Activated naive CD8-positive, alpha-beta T cell treated with anti-CD3 and anti-CD28 coated beads, Interleukin-2, amount 10 ng/mL, durations not matched to agents 7 days and 5 days (primary cell): Measurements from ENCODE around the gene GVQW3. TPM values are rescaled to one million over a fixed set of nuclear protein-coding genes. Genes with fewer than 3 reads are reported as not detected.
A peak's percentile ranks its signal among the peaks of the same experiment; 100 is the strongest.

ENCODE experiments used
- ATAC-seq: fragments of 150-1000 bp; cut with Tn5 transposase; one replicate; pipeline ENCODE4 v1.10.0; 2021; ENCODE audit warnings: low read depth, moderate library complexity
- POLR2A ChIA-PET: fragments of 350-600 bp; sonication (Branson Sonifier 250); formaldehyde crosslinking; loops from one replicate; lab custom pipeline; 2021; ENCODE audit warnings: antibody characterized with exemption; lab: Charles Lee
- DNase-seq: peaks from one replicate; pipeline ENCODE4 v3.0.0; 2021
- H3K27ac Mint-ChIP-seq: one replicate; pipeline ENCODE4 v1.8.0; 2022; ENCODE audit warnings: mild to moderate bottlenecking, mixed read lengths
- H3K27me3 Mint-ChIP-seq: one replicate; pipeline ENCODE4 v1.8.0; 2022; ENCODE audit warnings: mild to moderate bottlenecking, moderate library complexity, mixed read lengths
- H3K36me3 Mint-ChIP-seq: one replicate; pipeline ENCODE4 v1.8.0; 2021; ENCODE audit warnings: mild to moderate bottlenecking, mixed read lengths
- H3K4me1 Mint-ChIP-seq: one replicate; pipeline ENCODE4 v1.8.0; 2021; ENCODE audit warnings: mixed read lengths
- H3K4me3 Mint-ChIP-seq: one replicate; pipeline ENCODE4 v1.8.0; 2022; ENCODE audit warnings: mild to moderate bottlenecking, moderate library complexity, mixed read lengths
- H3K9me3 Mint-ChIP-seq: one replicate; pipeline ENCODE4 v1.8.0; 2021; ENCODE audit warnings: mixed read lengths
- total RNA-seq, 2 experiments: library from RNA; stranded (reverse); gene quantifications; one replicate each; pipeline ENCODE4 v1.2.3, GENCODE V29; 2021

Gene GVQW3
- total RNA-seq, 2 experiments from 2014 or later: 4.5 to 6.8 TPM

DNA sequence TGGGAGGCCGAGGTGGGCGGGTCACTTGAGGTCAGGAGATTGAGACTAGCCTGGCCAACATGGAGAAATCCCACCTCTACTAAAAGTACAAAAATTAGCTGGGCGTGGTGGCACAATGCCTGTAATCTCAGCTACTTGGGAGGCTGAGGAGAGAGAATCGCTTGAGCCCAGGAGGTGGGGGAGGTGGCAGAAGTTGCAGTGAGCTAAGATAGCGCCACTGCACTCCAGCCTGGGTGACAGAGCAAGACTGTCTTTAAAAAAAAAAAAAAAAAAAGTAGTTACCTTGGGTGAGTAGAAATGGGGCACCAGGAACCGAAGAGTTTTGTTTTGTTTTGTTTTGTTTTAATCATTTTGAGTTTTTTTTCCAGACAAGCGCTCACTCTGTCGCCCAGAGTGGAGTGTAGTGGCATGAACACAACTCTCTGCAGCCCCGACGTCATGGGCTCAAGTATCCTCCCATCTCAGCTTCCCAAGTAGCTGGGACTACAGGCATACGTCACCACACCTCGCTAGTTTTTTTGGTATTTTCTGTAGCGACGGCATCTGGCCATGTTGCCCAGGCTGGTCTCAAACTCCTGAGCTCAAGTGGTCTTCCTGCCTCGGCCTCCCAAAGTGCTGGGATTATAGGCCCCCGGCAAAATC lies 16.0 kb upstream of the GVQW3 start:
- no peaks in the 10 kb centered on the region for H3K27me3 Mint-ChIP-seq
- POLR2A ChIA-PET: interaction anchor here (0.7 kb wide), 1 partner anchor 1388 kb away, joined by 3 read pairs; no protein-coding TSS in a partner anchor

DNA sequence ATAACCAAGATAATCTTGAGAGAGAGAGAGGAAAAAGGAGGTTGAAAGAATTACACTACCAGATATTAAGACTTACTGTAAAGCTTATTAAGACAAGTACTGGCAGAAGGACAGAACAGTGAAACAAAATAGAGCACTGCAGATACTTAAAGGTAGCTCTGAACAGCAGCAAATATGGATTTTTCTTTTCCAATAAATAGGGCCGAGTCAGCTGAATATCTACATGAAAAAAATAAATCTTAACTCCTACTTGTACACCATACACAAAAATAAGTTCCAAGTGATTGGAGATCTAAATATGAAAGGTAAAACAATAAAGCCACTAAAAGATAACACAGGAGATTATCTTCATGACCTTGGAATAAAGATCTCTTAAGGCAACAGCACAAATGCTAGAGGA lies 12.6 kb upstream of the GVQW3 start:
- no peak for ATAC-seq
- DNase-seq: no peak
- peaks cover 15% of the 10 kb centered on the region for H3K4me1 Mint-ChIP-seq
- no peaks in the 10 kb centered on the region for H3K27me3 Mint-ChIP-seq
- no peak overlapping the region for H3K27ac Mint-ChIP-seq
- no peak overlapping the region for H3K4me3 Mint-ChIP-seq
- H3K9me3 Mint-ChIP-seq: no peaks in the 10 kb centered on the region
- POLR2A ChIA-PET: no interaction called here
- peaks cover 4% of the 10 kb centered on the region for H3K36me3 Mint-ChIP-seq

More for the DNA sequence above, 16.0 kb upstream of the GVQW3 start:
- peaks cover 10% of the 10 kb centered on the region for H3K36me3 Mint-ChIP-seq
- H3K4me3 Mint-ChIP-seq: no peak overlapping the region
- peaks cover 7% of the 10 kb centered on the region for H3K4me1 Mint-ChIP-seq
- H3K27ac Mint-ChIP-seq: no peak overlapping the region
- H3K9me3 Mint-ChIP-seq: no peaks in the 10 kb centered on the region
- no peak for ATAC-seq
- no peak for DNase-seq

DNA sequence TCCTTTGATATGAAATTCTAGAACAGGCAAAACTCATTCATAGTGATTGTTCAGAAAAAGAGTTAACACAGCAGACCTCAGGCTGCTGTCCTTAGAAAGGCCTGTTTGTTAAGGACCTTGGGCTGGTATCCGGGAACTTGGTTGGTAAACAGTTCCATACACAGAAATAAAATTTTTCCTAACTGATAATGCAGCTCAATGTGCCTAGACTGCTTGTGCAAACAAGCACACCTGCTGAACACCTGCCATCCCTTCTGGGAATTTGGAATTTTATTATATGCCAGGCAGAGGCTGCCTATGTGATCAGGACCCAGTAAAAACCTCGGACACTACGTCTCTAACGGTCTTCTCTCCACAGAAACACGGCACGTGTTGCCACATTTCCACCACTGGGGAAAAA lies 11.7 kb upstream of the GVQW3 start:
- POLR2A ChIA-PET: no interaction called here
- Mint-ChIP-seq H3K27me3 (no peaks in the 10 kb centered on the region), H3K36me3 (peaks cover under 1% of the 10 kb centered on the region), H3K4me3 (no peak overlapping the region), H3K4me1 (peaks cover 14% of the 10 kb centered on the region), H3K9me3 (no peaks in the 10 kb centered on the region), H3K27ac (no peak overlapping the region)
- DNase-seq (no peak), ATAC-seq (no peak)

DNA sequence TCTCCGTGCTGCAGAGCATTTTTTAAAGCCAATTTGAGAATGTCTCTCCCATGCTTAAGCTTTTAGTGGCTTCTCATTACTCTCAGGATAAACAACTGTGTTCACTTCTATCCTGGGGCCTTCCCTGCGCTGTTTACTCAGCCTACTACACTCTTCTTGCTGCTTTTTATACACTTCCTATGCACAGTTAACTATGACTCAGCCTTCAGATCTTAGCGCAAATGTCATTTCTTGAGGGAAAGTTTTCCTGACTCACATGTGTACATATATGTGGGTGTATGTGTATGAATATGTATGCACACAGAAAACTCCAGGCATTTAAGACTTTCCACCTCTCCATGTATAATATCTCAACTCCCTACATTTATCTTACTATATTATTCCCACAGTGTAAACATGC lies 10.0 kb upstream of the GVQW3 start:
- peaks cover 11% of the 10 kb centered on the region for H3K4me1 Mint-ChIP-seq
- POLR2A ChIA-PET: interaction anchor here (1.1 kb wide), 1 partner anchor 74 kb away, joined by 3 read pairs; the partner anchor contains the start of gene EMSY

DNA sequence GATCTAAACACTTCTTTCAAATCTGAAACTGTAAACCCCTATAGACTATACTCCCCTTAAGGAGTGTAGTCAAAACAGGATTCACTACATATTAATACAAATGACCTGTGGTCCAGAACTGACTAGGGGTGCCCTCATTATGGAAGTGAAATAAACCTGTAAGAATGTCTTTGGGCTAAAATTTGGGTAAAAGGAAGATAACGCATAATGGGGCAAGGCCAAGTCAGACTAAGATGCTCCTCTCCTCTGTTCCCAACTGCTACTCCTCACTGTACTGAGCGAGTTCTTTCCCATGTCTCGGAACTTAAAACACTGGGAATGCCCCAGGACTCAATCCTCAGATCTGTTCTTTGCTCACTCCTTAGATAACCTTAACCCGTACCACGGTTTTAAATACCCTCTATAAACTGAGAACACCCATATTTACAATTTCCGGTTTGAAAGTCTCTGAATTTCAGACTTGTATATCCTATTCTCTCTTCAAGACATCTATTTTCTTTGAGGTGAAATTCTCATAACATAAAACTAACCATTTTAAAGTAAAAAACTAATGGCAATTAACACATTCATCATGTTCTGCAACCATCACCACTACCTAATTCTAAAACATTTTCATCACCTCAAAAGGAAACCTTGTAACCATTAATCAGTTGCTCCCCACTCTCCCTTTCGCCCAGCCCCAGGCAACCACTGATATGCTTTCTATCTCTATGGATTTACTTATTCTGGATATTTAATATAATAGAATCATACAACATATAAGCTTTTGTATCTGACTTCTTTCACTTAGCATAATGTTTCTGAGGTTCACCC lies 4.2 kb upstream of the GVQW3 start:
- Mint-ChIP-seq H3K36me3 (peaks cover 2% of the 10 kb centered on the region), H3K27ac (no peak overlapping the region), H3K9me3 (no peaks in the 10 kb centered on the region), H3K27me3 (no peaks in the 10 kb centered on the region), H3K4me1 (peaks cover 22% of the 10 kb centered on the region), H3K4me3 (no peak overlapping the region)
- no peak for ATAC-seq
- POLR2A ChIA-PET: no interaction called here
- no peak for DNase-seq

More for the DNA sequence above, 10.0 kb upstream of the GVQW3 start:
- H3K27me3 Mint-ChIP-seq: no peaks in the 10 kb centered on the region
- no peak overlapping the region for H3K27ac Mint-ChIP-seq
- DNase-seq (no peak), ATAC-seq (peak; percentile 42)
- no peak overlapping the region for H3K4me3 Mint-ChIP-seq
- no peaks in the 10 kb centered on the region for H3K9me3 Mint-ChIP-seq
- no peaks in the 10 kb centered on the region for H3K36me3 Mint-ChIP-seq

DNA sequence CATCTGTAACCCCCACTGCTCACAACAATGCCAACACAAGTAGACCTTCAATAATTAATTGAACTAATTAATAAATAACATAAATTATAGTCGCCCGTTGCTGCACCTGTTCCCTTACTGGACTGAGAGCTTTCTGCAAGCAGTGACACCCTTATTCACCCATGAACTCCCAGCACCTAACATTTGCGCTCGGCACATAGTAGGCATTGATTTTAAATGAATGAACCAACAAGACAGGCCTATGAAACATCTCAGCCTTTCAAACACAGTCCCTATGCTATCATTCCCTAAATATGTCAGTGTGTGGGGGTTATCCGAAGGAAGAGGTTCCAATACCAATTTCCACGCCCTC lies 1.3 kb upstream of the GVQW3 start:
- DNase-seq: no peak
- Mint-ChIP-seq H3K27ac (peak overlapping the region; percentile 93), H3K4me3 (peak overlapping the region; percentile 96), H3K27me3 (no peaks in the 10 kb centered on the region), H3K36me3 (peaks cover 7% of the 10 kb centered on the region), H3K9me3 (no peaks in the 10 kb centered on the region), H3K4me1 (peaks cover 34% of the 10 kb centered on the region)
- ATAC-seq: no peak
- POLR2A ChIA-PET: interaction anchor here (0.8 to 1.6 kb wide), 2 partner anchors 145 to 173 kb away, joined by 3 to 4 read pairs; no protein-coding TSS in a partner anchor

DNA sequence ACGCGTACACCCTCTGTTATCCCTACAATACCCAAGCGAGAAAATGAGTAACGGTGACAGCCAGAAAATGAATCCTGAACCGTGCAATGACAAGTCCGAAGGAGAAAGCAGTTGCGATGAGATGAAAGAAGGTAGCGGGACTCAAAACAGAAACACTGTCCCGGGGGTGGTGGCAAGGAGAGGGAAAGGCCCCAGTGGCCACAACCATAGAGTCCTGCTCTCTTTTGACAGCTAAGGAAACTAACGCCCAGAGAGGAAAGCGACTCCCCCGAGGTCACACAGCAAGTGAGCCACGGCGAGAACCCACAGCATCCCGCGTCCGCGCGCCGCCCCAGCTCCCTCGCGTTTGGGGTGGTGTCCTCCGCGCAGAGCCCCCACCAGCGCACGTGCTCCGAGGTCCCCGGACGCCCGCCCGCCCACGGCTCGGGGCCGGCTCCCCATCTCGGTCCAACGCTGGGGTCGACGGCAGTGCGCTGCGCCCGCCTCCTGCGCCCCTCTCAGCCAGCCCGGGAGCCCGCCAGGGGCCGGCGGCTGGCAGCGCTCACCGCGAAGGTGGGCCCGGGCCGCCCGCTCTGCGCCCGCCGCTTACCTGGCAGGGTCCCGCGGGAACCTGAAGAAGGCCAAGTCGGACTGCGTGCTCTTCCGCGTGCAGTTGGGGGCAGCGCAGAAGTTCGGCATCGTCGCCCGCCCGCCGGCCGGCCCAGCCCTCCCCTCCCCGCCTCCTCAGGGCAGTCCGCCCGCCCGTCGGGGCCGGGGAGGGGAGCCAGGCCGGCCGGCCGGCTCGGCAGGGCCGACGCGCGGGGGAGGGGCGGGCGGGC lies 755 bp upstream of the GVQW3 start:
- no peaks in the 10 kb centered on the region for H3K9me3 Mint-ChIP-seq
- peaks cover 34% of the 10 kb centered on the region for H3K4me1 Mint-ChIP-seq
- ATAC-seq: peak; percentile 50
- no peaks in the 10 kb centered on the region for H3K27me3 Mint-ChIP-seq
- peak overlapping the region; percentile 93 for H3K27ac Mint-ChIP-seq
- peaks cover 8% of the 10 kb centered on the region for H3K36me3 Mint-ChIP-seq
- peak overlapping the region; percentile 96 for H3K4me3 Mint-ChIP-seq
- peak; percentile 74 for DNase-seq
- POLR2A ChIA-PET: interaction anchor here (0.8 to 1.6 kb wide), 2 partner anchors 146 to 173 kb away, joined by 3 to 4 read pairs; no protein-coding TSS in a partner anchor

DNA sequence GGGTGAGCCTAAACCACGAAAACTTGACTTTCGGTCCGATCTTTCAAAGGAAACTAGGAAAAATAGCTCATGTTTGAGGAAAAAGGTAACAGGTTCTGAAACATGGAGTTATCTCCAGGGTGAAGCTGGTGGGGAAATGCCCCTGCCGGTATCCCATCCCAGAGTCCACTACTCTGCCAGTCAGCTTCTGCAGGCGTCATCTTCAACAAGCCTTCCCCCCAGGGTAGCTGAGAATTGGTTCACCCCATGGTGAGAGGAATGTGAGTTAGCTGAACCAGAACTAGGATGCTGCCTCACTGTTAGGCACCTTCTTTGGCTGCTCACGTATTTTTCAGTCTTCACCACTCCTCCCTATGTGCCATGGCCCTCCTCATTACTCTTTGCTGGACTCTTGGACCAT lies 1.1 kb downstream of the GVQW3 start:
- Mint-ChIP-seq H3K27ac (no peak overlapping the region), H3K4me1 (peaks cover 30% of the 10 kb centered on the region), H3K4me3 (peak overlapping the region; percentile 52)

DNA sequence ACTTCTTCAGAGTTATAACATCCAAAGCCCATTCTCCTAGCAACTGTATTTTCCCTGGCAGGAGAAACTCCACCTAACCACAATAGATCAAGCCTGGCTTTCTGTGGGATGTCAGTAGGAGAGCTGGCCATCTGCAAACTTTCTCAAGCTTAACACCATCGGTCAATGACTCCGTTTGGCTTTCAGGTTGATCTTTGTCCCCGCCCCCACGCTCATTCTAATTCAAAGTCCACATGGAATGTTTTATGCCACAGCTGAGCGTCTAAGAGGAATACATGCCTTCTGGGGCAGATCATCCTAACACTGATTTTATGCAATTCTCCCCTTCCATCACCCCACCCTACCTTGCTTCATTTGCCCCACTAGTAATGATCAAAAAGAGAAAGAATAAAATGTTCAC lies 4.8 kb downstream of the GVQW3 start:
- H3K4me3 Mint-ChIP-seq: no peak overlapping the region
- no peak overlapping the region for H3K27ac Mint-ChIP-seq
- no peaks in the 10 kb centered on the region for H3K9me3 Mint-ChIP-seq
- DNase-seq (no peak), ATAC-seq (no peak)
- no peaks in the 10 kb centered on the region for H3K27me3 Mint-ChIP-seq
- peaks cover 7% of the 10 kb centered on the region for H3K36me3 Mint-ChIP-seq
- POLR2A ChIA-PET: no interaction called here
- H3K4me1 Mint-ChIP-seq: peaks cover 15% of the 10 kb centered on the region

More for the DNA sequence above, 1.1 kb downstream of the GVQW3 start:
- ATAC-seq: no peak
- POLR2A ChIA-PET: interaction anchor here (0.6 to 1.1 kb wide), 2 partner anchors 87 to 158 kb away, joined by 3 to 4 read pairs; no protein-coding TSS in a partner anchor
- no peak for DNase-seq
- Mint-ChIP-seq H3K36me3 (peaks cover 9% of the 10 kb centered on the region), H3K9me3 (no peaks in the 10 kb centered on the region), H3K27me3 (no peaks in the 10 kb centered on the region)

DNA sequence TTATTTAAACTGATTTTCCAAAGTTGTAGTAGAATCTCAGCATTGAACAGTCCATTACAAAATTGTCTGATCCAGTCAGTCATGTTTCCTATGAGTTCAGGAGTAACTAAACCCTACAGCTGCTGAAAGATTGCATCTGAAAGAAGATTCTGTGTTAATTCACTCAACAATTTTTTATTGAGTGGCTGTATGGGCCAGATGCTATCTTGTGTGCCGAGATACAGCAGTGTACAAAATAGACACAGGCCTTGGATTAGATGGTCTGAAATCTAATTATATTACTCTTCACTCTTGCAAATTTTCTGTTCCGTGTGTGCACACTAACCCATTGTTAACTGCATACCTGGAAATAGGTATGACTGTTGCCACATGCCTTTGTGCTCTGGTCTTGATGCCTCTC lies 7.3 kb downstream of the GVQW3 start:
- H3K4me1 Mint-ChIP-seq: peaks cover 5% of the 10 kb centered on the region
- peaks cover 7% of the 10 kb centered on the region for H3K36me3 Mint-ChIP-seq
- no peak overlapping the region for H3K27ac Mint-ChIP-seq
- no peaks in the 10 kb centered on the region for H3K9me3 Mint-ChIP-seq
- H3K4me3 Mint-ChIP-seq: no peak overlapping the region
- DNase-seq: no peak
- H3K27me3 Mint-ChIP-seq: no peaks in the 10 kb centered on the region
- ATAC-seq: no peak
- POLR2A ChIA-PET: no interaction called here

DNA sequence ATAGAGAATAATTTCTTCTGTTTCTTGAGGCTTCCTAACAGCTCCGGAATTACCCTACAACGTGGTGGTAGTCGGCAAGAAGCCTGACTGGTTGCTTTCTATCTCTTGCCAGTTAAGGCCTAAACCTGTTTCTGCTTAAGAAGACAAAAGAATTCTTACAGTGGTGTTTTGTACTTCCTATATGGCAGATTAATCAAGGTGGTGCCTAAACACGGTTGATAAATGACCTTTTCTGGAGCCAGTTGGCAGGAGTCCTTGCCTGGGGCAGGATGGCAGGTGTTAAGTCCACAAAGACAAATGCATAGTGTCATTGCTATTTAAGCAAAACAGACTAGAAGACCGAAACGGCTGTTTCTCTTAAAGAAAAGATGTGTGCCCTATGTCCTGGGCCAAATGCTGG lies 9.9 kb downstream of the GVQW3 start:
- Mint-ChIP-seq H3K4me1 (no peaks in the 10 kb centered on the region), H3K4me3 (no peak overlapping the region), H3K27me3 (no peaks in the 10 kb centered on the region), H3K27ac (no peak overlapping the region), H3K36me3 (no peaks in the 10 kb centered on the region), H3K9me3 (no peaks in the 10 kb centered on the region)
- DNase-seq (no peak), ATAC-seq (no peak)
- POLR2A ChIA-PET: no interaction called here

DNA sequence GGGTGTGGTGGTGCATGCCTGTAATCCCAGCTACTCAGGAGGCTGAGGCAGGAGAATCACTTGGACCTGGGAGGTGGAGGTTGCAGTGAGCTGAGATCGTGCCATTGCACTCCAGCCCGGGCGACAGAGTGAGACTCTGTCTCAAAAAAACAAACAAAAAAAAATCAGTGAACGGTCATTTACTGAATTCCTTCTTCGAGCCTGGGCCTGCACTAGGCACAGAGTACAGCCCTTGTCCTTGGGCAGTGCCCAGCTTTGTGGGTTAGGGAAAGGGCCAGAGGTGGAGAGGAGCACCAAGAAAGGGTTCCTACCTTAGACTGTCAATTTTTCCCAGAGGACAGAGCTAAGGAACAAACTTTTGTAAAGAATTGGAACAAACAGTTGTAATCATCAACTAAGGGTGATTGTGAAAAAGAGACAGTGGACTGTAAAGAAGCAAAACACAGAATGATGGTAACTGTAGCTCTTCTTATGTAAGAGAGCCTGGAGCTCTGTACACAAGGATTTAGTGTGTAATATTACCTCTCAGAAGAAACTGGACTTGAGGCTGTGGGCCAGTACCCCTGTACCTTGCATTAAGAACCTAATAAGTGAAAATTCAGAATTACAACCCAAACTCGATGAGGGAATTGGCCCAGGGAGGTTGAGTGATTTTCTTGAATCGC lies 10.8 kb downstream of the GVQW3 start:
- Mint-ChIP-seq H3K27me3 (no peaks in the 10 kb centered on the region), H3K4me3 (no peak overlapping the region), H3K27ac (no peak overlapping the region), H3K9me3 (no peaks in the 10 kb centered on the region), H3K36me3 (no peaks in the 10 kb centered on the region), H3K4me1 (no peaks in the 10 kb centered on the region)
- no peak for DNase-seq
- POLR2A ChIA-PET: no interaction called here
- no peak for ATAC-seq

DNA sequence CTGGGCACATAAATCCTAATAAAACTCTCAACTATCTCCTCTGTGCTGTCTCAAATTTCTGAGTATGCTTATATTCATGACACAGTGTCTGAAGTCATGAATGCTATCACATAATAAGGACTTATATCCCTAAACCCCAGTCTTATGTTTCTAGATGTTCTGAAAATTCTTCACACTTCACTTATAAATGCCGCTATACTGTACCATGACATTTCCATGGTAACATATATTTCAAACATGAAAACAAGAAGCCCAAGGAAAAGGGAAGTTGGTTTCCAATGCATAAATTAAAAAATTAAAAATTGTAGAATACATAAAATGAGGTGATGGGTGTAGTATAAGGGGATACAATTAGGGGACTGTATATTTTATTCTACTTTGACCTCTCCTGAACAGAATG lies 11.7 kb downstream of the GVQW3 start:
- H3K4me3 Mint-ChIP-seq: no peak overlapping the region
- no peak overlapping the region for H3K27ac Mint-ChIP-seq
- ATAC-seq: no peak
- no peaks in the 10 kb centered on the region for H3K27me3 Mint-ChIP-seq
- DNase-seq: no peak
- POLR2A ChIA-PET: no interaction called here
- H3K36me3 Mint-ChIP-seq: no peaks in the 10 kb centered on the region
- H3K4me1 Mint-ChIP-seq: no peaks in the 10 kb centered on the region
- H3K9me3 Mint-ChIP-seq: no peaks in the 10 kb centered on the region
